Fibroblast of skin of scalp (primary cell): ENCODE measurements around the gene LTBP3.
"Not testable (repeated sequence)": the region's sequence is repeated elsewhere in the genome, so short reads cannot be mapped to it uniquely, and the experiment has no call there.

Experiments used
- DNase-seq: peaks from one replicate; pipeline ENCODE4 v3.0.0-alpha.2; 2013

The LTBP3 gene

DNA sequence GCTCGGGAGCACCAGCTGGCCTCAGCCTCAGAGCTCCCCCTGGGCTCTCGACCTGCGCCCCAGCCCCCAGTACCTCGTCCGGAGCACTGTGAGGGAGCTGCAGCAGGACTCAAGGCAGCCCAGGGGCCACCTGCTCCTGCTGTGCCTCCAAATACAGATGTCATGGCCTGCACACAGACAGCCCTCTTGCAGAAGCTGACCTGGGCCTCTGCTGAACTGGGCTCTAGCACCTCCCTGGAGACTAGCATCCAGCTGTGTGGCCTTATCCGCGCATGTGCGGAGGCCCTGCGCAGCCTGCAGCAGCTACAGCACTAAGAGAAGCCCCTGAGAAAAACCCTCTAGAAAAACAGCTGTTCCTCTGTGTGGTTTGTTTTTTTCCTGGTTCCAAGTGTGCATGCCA lies 13.3 kb upstream of the LTBP3 start:
- no peak for DNase-seq

DNA sequence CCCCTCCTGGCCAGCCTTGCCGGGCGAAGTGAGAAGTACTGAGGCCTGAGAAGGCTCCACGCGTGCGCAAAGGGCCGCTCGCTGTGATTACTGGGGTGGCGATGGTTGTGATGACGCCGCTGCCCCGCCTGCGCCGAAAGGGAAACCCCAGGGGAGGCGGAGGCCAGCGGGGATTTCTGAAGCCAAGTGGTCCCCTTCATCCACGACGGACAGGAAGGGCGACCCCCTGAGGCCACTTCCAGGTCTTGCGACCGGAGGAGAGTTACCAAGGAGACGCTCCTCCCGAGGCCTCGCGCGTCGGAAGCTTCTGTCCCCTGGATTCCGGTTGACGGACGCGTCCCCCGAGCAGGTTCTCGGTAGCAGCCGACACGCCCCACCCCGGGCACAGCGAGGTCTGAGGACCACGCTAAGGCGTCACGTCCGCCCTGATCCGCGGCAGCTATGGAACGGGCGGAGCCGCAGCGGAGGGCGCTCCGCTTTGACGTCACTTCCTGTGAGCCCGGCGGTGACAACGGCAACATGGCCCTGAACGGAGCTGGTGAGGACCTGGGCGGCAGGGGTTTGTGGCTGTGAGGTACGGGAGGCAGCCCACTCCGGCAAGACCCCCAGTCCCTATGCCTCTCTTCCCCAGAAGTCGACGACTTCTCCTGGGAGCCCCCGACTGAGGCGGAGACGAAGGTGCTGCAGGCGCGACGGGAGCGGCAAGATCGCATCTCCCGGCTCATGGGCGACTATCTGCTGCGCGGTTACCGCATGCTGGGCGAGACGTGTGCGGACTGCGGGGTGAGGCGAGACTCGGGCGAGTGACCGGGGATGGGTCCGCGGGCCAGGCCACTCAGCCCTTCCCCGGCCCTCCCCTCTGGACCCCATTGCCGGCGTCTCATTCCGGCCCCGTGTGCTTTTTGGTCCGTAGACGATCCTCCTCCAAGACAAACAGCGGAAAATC lies 12.1 kb upstream of the LTBP3 start, which contains the start of gene ZNRD2:
Gene ZNRD2, plus strand, starts transcription at position 505 of the 946 bp plus-strand sequence. Its CDS starts 15 bp downstream, at position 520.
- peak; percentile 99 for DNase-seq

DNA sequence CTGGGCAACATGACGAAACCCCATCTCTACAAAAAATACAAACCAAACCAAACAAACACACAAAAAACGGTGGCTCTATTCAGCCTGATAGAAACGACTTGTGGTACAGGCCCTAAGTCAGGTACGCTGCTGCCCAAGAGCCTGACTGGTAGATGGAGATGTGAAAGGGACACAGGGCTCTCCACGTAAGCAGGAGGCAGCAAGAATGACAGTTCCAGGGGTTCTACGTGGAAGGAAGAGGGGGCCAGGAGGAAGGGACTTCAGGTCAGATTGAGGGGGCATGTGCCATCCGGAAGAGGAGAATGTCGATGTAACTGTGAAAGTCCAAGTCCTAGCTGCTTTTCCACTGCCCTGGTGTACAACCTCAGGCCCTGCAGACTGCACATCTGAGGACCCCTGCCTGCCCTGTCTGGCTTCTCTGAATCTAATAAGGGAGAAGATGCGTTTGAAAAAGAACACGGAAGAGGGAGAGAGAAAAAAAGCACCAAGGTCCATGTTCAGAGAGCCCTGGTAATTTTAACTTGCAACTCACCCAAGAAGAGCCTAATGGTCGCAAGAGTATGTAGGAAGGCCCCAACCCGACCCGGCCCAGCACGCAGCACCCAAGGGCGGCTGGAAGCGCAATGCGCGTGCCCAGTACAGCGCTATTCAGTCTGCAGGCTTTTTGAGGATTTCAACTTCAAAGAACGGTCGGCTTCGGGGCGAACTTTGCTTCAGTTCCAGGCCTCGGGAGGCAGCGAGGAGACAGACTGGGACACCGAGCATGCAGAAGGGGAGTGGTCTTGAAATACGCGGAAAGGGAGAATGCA lies 11.2 kb upstream of the LTBP3 start:
- no peak for DNase-seq

DNA sequence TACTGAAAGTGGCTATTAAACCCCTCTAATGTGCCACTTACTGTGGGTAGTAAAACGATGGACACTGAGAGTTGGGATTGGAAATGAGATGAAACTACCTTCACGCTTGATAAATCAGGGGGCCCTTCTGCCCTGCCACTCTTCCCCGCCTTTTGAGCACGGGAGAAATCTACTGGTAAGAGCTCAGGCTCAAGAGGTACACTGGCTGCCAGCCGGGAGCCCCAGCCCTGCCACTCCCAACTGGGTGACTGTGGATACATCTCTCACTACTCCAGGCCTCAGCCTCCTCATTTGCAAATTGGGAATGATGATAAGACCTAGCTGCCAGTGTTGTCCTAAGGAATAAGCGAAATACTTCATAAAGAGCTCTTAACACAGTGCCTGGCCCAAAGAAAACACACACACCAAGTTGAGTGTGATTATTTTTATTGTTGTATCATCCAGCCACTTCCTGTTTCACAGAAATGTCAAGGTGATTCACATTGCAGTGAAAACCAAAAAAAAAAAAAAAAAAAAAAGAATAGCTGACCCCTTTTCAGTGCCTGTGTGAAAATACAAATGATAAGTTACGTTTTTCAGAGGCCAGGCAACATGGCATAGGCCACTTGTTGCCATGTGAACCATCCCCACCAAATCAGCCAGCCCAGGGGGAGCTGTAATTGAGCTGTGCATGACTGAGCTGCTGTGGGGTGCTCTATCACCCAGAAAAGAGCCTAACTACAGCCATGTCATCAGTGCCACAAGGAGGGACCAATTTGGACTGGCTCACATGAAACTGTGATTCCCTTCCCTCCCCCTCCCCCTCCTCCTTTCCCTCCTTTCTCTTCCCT lies 7.7 kb upstream of the LTBP3 start:
- no peak for DNase-seq

DNA sequence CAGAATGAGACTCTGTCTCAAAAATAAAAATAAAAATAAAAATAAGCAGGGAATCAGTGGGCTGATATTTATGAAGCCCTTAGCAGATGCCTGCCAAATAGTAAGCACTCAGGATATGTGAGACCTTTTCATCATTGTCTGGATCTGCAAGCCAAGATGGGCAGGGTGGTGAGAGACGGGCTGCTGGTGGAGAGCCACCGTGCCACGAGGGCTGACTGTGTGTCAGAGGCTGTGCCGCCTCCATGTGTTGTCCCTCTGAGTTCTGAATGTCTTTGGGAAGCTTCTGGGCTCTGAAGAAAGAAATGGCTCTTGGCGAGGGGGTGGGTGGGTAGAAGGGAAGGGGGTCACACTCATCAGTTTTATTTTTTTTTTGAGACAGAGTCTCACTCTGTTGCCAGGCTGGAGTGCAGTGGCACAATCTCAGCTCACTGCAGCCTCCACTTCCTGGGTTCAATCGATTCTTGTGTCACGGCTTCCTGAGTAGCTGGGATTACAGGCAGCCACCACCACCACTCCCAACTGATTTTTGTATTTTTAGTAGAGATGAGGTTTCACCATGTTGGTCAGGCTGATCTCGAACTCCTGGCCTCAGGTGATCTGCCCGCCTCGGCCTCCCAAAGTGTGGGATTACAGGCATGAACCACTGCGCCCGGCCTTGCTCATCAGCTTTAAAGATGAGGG lies 6.9 kb upstream of the LTBP3 start:
- DNase-seq: not testable (repeated sequence)

DNA sequence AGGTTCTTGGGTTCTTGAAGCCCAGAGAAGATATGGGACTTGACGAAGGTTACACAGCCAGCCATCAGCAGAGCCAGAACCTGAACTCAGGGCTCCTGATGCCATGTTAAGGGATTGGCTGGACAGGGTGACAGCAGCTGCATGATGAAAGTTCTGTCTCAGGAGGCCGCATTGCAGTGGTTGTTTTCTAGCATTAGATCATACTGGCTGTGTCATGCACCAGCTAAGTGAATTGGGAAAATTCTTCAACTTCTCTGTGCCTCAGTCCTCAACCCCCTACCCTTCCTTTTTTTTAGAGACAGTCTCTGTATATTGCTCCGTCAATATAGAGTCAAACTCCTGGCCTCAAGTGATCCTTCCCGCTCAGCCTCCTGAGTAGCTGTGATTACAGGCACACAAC lies 5.4 kb upstream of the LTBP3 start:
- no peak for DNase-seq

DNA sequence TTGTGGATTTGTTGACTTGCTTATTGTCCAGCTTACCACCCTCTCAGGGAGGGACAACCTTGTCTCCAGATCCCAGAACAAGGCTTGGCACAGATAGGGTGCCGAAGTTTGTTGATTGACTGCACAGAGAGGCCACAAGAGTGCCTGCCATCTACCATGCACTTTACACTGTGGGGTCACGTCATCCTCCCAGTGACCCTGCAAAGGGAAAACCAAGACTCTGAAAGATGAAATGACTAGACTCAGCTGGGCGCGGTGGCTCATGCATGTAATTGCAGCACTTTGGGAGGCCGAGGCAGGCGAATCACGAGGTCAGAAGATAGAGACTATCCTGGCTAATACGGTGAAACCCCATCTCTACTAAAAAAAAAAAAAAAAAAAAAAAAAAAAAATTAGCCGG lies 4.6 kb upstream of the LTBP3 start:
- DNase-seq: no peak

DNA sequence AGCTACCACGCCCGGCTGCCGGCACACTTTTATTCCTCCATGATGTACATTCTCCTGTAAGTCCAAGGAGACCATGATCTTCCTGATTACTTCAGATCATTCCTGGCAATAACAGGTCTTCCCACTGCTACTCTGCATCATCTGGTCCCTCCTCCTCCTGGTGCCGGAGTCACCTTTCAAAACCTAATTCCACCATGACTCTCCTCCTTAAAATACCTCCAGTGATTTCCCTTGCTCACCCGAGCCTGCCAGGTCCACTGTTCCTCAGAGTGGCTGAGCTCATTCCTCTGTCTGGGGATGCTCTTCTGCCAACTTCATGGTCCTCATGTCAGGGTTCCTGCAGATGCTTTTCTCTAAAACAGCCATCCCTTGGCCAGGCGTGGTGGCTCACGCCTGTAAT lies 3.9 kb upstream of the LTBP3 start:
- DNase-seq: no peak

DNA sequence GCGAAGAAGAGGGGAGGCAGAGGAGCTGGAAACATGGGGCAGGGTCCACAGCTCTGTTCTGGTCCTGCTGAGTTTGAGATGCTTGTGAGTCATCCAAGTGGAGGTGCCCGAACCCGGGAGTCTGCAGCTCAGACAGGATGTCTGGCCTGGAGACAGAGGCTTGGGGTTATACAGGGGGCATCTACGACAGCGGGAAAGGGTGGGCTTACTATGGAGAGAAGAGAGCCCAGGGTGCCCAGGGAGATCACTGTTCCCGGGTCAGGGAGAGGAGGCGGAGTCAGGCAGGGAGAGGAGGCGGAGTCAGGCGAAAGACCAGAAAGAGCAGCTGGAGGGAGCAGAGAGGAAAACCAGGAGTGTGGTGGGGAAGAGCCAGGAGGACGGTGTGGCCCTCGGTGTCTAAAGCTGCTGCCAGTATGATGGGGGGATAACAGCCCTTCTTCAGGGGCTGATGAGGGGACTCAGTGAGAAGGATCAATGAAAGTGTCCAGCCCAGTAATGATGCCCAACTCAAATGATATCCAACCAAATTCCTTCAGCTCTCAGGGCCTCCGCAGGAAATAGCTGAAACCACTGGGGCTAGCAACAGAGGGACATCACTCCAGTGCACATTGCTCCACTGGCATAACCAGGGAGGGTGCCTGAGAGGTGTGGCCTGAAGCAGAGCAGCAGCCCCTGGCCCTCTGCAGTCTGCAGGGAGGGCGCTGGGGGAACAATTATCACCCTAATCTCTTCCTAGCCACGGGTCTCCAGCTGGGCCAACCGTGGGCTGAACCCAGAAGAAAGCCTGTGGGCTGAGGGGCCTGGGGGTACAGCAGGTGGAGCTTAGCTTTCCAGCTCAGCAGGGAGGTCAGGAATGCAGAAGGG lies 2.6 kb upstream of the LTBP3 start:
- DNase-seq: peak; percentile 74

DNA sequence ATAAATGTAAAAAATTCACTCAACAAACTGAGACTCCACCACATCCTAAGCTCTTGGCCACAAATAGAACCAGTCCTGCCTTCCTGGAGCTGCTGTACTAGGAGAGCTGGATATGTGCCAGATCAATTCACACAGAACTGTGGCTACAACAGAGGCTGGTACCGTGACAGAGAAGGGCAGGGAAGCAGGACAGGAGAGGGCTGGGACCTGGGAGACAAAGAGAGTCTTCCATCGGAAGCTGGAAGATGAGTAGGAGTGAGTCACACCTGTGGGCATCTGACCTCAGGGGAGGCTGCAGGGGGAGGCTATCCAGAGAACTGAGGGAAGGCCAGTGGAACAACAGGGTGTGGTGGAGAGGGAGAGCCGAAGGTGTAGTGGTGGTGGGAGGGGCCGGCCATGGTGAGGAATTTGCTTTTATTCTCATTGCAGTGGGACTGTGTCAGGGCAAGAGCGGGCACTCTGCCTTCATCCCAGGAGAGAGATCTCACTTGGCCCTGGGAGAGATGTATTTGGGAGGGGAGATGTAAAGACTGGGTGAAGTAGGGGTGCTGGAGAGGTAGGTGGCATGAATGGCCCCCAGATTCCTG lies 1.9 kb upstream of the LTBP3 start:
- DNase-seq: peak; percentile 59

DNA sequence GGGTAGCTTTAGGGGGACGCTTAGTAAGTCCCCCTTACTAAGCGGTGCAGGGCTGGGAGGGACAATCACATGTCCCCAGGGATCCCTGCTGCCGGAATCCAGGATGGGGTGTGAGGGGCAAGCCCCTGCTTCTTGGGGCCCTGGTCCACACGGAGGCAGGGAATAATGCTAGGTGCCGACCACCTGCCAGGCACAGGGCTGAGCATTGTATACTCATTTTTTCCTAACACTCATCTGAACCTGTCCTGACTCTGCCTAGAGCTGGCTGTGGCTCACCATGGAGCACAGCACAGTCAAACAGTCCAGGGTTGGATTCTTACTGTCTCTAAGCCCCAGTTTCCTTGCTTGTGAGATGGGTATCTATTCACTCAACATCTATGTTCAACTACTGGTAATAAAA lies 1.4 kb upstream of the LTBP3 start:
- DNase-seq: no peak

DNA sequence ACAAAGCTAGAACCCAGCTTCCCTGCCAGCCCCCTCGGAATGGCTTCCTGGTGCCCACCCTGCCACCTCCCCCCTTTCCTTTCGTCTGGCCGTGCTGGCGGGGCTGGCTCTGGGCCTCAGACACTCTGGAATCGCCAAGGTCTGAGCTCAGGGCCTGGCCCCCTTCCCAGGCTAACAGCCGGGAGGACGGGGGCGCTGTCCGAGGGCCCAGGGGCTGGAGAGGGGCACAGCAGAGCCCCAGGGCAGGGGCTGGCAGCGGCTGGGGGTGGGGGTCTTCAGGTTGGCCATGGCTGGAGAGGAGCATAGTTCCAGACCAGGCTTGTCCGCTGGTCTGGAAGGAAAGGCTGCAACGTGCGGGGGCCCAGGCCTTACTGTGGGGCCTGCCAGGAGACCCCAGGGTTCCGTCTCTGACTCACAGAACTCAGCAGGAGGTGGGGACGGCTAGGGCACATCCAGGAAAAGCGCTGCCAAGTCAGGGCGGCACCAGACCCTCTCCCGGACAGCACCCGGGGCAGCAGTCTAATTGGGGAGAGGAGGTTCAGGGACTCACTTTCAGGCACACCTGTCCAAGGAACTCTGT lies 861 bp upstream of the LTBP3 start:
- peak; percentile 71 for DNase-seq

DNA sequence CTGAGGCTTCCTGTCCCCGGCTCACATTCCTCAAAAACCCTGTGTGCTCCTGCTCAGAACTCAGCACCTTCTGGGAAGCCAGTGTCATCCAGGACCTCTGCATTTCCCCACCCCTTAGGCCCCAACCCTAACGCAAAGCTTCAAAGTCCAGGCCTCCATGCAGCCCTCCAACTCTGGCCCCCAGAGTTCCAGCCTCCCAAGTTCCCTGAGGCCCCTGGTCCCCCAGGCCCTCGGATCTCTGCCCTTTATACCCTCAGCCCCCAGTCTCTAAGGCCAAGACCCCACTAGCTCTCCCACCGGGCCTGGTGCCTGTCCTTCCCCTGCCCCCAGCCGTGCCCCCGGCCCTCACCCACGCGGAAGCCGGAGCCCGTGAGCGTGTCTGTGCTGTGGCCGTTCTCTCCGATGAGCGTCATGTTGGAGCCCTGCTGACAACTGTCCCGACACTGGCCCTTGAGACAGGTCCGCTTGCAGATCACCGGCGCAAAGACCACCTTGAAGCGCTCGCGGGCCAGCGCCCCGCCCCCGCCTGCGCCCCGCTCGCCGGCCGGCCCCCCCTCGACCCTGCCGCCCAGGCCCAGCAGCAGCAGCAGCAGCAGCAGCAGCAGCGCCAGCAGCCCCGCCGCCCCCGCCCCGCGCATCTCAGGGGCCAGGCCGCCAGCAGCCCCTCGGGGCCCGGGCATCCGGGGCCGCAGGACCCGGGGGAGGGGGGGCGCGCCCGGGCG lies 718 bp downstream of the LTBP3 start:
- DNase-seq: no peak

DNA sequence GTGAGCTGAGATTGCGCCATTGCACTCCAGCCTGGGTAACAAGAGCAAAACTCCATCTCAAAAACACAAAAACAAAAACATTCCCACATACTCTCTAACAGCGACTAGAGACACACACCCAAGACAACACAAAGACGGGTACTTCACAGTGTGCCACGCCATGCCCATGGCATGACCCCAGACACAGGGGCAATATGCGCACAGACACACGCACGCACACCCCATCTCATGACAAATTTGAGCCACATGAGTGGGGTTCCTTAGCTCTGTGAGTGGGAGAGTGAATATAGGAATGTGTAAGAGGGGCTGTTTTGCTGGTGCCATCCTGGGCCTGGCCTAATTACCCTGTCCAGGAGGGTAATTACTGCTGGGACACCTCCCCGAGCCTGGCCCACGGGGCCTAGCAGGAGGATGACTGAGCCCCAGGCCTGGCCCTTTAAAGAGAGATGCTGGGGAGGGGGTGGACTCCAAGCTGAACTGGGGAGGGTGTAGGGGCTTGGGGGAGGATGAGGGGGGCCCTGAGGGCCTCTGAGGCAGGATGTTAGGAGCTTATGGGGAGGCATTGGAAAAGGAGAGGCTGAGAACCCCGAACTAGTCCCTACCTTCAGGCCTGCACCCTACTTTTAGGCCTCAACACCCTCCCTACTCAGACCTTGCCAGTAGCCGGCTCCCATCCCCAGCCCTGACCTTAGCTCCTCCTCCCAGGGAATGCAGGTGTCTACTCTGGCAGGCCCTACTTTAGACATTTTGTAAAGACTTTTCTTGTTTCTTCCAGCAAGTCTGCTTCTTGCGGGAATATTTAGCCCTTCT lies 1.5 kb downstream of the LTBP3 start:
- no peak for DNase-seq

DNA sequence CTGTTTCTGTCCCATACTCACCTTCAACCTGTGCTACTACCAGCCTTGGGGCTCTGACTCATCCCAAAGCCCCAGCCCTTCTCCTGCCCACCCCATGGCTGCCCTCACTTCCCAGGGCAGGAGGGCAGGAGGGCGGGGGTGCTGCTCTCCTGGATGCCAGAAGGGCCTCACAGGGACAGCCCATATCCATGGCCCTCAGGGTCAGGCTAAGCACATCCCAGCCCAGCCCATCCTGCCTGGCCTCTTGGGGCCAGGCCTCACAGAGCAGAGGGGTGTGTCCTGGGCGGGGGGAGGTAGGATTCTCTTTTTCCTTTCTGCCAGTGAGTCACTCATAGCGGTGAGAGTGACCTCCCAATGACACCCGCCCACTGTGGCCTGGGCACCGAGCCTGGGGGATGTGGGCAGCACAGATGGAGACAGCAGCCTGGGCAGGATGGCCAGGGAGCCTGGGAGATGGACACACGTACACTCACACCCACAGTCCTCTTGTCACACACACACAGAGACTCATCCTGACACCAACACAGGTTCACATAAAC lies 2.4 kb downstream of the LTBP3 start:
- peak; percentile 85 for DNase-seq

DNA sequence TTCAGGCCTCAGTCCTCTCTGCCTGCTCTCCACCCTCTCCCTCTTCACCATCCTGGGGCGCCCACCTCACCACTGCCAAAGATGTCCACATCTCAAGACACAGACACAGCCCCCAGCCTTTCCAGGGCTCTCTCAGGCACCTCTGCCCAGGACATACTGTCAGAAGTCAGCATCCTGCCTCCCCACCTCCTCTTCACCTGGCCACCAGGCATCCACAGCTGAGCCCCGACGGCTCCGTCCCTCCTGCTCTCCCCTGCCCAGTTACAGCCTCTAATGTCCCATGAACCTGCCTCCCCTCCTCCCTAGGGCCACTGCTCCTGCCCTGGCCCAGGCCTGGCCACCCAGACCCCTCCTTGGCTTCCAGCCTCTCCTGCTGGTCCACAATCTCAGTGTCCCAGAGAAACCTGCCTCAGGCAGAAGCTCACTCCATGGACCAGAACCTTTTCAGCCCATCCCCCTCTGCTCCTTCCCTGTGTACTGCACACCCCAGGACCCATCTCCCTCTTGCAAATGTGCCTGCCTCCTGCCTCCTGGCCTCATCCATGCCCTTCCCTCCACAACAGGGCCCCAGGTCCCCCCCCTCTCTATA lies 3.2 kb downstream of the LTBP3 start:
- DNase-seq: no peak

DNA sequence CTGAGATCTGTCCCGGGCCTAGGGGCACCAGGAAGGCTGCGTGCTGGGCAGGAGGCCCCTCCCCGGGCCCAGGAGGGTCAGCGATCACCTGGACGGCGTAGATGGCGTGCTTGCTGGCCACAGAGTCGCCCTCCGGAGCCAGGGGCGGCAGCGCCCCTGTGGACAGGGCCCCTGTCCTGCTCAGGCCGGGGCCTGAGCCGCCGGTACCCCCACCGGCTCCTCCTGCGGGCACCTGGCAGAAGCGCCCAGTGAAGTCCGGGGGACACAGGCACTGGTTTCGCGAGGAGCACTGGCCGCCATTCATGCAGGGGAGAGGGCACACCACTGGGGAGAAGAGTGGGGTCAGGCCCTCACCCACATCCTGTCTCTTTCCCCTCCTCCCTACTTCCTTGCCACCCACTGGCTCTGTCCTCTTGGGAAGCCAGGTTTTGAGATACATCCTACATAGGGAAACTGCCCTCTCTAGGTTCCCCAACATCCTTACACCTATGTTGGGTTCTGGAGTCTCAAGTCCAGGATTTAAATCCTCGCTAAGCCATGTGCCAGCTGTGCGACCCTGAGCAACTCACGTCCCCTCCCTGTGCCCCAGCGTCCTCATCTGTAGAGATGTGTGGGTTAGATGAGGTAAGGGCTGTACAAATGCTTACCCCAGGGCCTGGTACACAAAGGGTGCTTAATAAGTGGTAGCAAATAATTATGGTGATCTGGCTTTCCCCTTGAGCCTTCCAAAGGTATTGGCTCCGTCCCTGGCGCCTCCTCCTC lies 3.9 kb downstream of the LTBP3 start:
- DNase-seq: no peak
